Endothelial cell of umbilical vein (primary cell): ENCODE data around the gene RNF32. TPM values are rescaled to one million over a fixed set of nuclear protein-coding genes. Genes with fewer than 3 reads are reported as not detected.
"Not testable (repeated sequence)": the region's sequence is repeated elsewhere in the genome, so short reads cannot be mapped to it uniquely, and the experiment has no call there.

ENCODE experiments used
- BruUV-seq: library from RNA; stranded (reverse); fragments of 400-500 nt; replicated peaks from 2 replicates; lab custom pipeline; 2021; lab: Mats Ljungman, UMichigan
- CTCF ChIA-PET: fragments of 300-600, 350-600 bp; sonication (Branson Sonifier 250); formaldehyde crosslinking; loops from one replicate; lab custom pipeline; 2021; ENCODE audit warnings: antibody characterized with exemption, inconsistent platforms; lab: Charles Lee
- POLR2A ChIA-PET: fragments of 300-600, 350-600 bp; sonication (Branson Sonifier 250); formaldehyde crosslinking; loops from one replicate; lab custom pipeline; 2021; ENCODE audit warnings: antibody characterized with exemption, inconsistent platforms; lab: Charles Lee
- DNase-seq: peaks from one replicate; pipeline ENCODE4 v3.0.0-alpha.2; 2011; ENCODE audit warnings: low read depth, low spot score
- FAIRE-seq: peaks from 2 replicates; lab custom pipeline; 2011; peaks lifted over from hg19 to GRCh38; lab: Jason Lieb, UNC
- H2AFZ ChIP-seq: 2 replicates; pipeline ENCODE4 v1.6.0; 2012; ENCODE audit warnings: low read depth, low read length, control low read depth, inconsistent platforms
- H3K27ac ChIP-seq: 2 replicates; pipeline ENCODE4 v1.5.1; 2011; ENCODE audit warnings: low read depth, mild to moderate bottlenecking, control low read depth, low read length, moderate library complexity; ENCODE audit not compliant: insufficient read depth
- H3K27me3 ChIP-seq, 2 experiments: 2 replicates each; pipeline versions ENCODE4 v1.6.0 to v1.6.1; 2011; ENCODE audit warnings: low read length in 2 of 2, mixed read lengths in 1 of 2; ENCODE audit not compliant: control insufficient read depth in 2 of 2, insufficient read depth in 2 of 2
- H3K36me3 ChIP-seq, 2 experiments: 2 replicates in 1 of 2; 3 replicates in 1 of 2; pipeline ENCODE4 v1.5.1; 2011; ENCODE audit warnings: low read length in 2 of 2, mild to moderate bottlenecking in 1 of 2, moderate library complexity in 1 of 2; ENCODE audit not compliant: control insufficient read depth in 2 of 2, insufficient read depth in 2 of 2; ENCODE audit errors: extremely low read depth in 1 of 2
- H3K4me1 ChIP-seq: 3 replicates; pipeline ENCODE4 v1.5.1; 2011; ENCODE audit warnings: mild to moderate bottlenecking, low read length; ENCODE audit not compliant: control insufficient read depth, insufficient read depth; ENCODE audit errors: extremely low read depth
- H3K4me2 ChIP-seq: 2 replicates; pipeline ENCODE4 v1.6.1; 2011; ENCODE audit warnings: low read length, control low read depth, mixed read lengths; ENCODE audit not compliant: insufficient read depth
- H3K4me3 ChIP-seq, 3 experiments: fragments of 200-600 bp in 1 of 3; sonication (generic), shearing (Covaris generic) in 1 of 3; replicated peaks in 1 of 3; 2 replicates each; pipeline ENCODE4 v1.5.1; 2011 to 2016; ENCODE audit warnings: control low read depth in 3 of 3, low read length in 3 of 3, mild to moderate bottlenecking in 2 of 3, inconsistent platforms in 1 of 3, low read depth in 1 of 3, moderate library complexity in 1 of 3; ENCODE audit not compliant: insufficient read depth in 1 of 3
- H3K79me2 ChIP-seq: 2 replicates; pipeline ENCODE4 v1.6.0; 2012; ENCODE audit warnings: low read length, inconsistent platforms; ENCODE audit not compliant: control insufficient read depth, insufficient read depth
- H3K9ac ChIP-seq: replicated peaks from 2 replicates; pipeline ENCODE3; 2011; ENCODE audit warnings: low read length, control low read depth; ENCODE audit not compliant: insufficient read depth; ENCODE audit errors: extremely low read depth
- H3K9me1 ChIP-seq: replicated peaks from 3 replicates; pipeline ENCODE4 v1.6.0; 2011; ENCODE audit warnings: mild to moderate bottlenecking, low read length; ENCODE audit not compliant: control insufficient read depth, insufficient read depth; ENCODE audit errors: extremely low read depth
- H3K9me3 ChIP-seq: replicated peaks from 2 replicates; pipeline ENCODE4 v1.5.1; 2012; ENCODE audit warnings: low read length, inconsistent platforms; ENCODE audit not compliant: control insufficient read depth, insufficient read depth
- H4K20me1 ChIP-seq: replicated peaks from 2 replicates; pipeline ENCODE3; 2011; ENCODE audit warnings: mild to moderate bottlenecking, low read length; ENCODE audit not compliant: control insufficient read depth, insufficient read depth; ENCODE audit errors: extremely low read depth
- CTCF ChIP-seq, 2 donors: IDR thresholded peaks; 1 replicate in 1 of 2; 2 replicates in 1 of 2; pipeline ENCODE4 v1.5.1; 2011; ENCODE audit warnings: low read length in 2 of 2, mild to moderate bottlenecking in 2 of 2, moderate library complexity in 2 of 2, control low read depth in 1 of 2, inconsistent platforms in 1 of 2, low read depth in 1 of 2; ENCODE audit not compliant: insufficient read depth in 1 of 2; ENCODE audit errors: extremely low read depth in 1 of 2
- FOS ChIP-seq: IDR thresholded peaks from 2 replicates; pipeline ENCODE4 v1.6.1; 2011; ENCODE audit warnings: mild to moderate bottlenecking, low read length, moderate library complexity, borderline replicate concordance; ENCODE audit not compliant: insufficient read depth
- GATA2 ChIP-seq: IDR thresholded peaks from 2 replicates; pipeline ENCODE4 v1.7.0; 2011; ENCODE audit warnings: low read depth, mild to moderate bottlenecking, moderate library complexity, mixed read lengths, low read length; ENCODE audit not compliant: insufficient read length, insufficient read depth
- MAX ChIP-seq: IDR thresholded peaks from 2 replicates; pipeline ENCODE4 v1.6.1; 2011; ENCODE audit not compliant: insufficient read depth, insufficient read length
- POLR2A ChIP-seq: IDR thresholded peaks from 2 replicates; pipeline ENCODE4 v1.6.1; 2012; ENCODE audit warnings: low read depth, mild to moderate bottlenecking, control low read depth, low read length
- dilution Hi-C: fragments of 300-500 bp; cut with MboI; formaldehyde crosslinking; loops from one replicate; pipeline ENCODE4 v1.15.0; 2019; ENCODE audit warnings: low sequenced_read_pairs; ENCODE audit not compliant: extremely low pct_ligation_motif_present
- intact Hi-C: fragments of 100-400 bp; cut with micrococcal nuclease; formaldehyde crosslinking; loops from one replicate; pipeline ENCODE4 v1.10.0; 2022
- polyA plus RNA-seq, 4 experiments: library from polyadenylated mRNA; depleted of rRNA in 3 of 4; stranded (reverse) in 3 of 4; unstranded in 1 of 4; fragments of >200 nt; gene quantifications; 2 replicates each; pipeline versions ENCODE4 v1.2.1 to v1.2.3, GENCODE V29; 2011 to 2012; ENCODE audit warnings: missing spikeins in 1 of 4
- total RNA-seq: library from RNA; stranded (reverse); gene quantifications from 2 replicates; pipeline ENCODE4 v1.2.3, GENCODE V29; 2021

RNF32 gene
- total and polyA plus RNA-seq, 2 donors (not counting 3 experiments of a cell fraction or from before 2014, with no cell fraction given): 0.14 TPM; not detected in 1

GRCh38 chr7:156693627-156694026 is 53.1 kb downstream of the RNF32 start:
- H3K36me3 ChIP-seq: no peaks in the 10 kb centered on the region
- H3K4me1 ChIP-seq: no peaks in the 10 kb centered on the region
- no TSS peak for BruUV-seq
- no peaks in the 10 kb centered on the region for H3K27me3 ChIP-seq
- ChIA-PET POLR2A (no interaction called here), CTCF (interaction anchor here (0.6 kb wide), 1 partner anchor 11 kb away, joined by 3 read pairs; no protein-coding TSS in a partner anchor)
- dilution Hi-C loops: no loop called here
- H3K9me1 ChIP-seq: no peaks in the 10 kb centered on the region
- no peak overlapping the region for H3K27ac ChIP-seq
- no peaks in the 10 kb centered on the region for H3K9me3 ChIP-seq
- no peaks in the 10 kb centered on the region for H3K79me2 ChIP-seq
- TF ChIP-seq CTCF (IDR thresholded peaks at IDR 0.05; ENCODE audit: extremely low read depth in 1 of 2, insufficient read depth in 1 of 2, low read depth in 1 of 2, low read length in 2 of 2) (no peak), FOS (no peak), POLR2A (no peak), MAX (no peak), GATA2 (no peak)
- no peak overlapping the region for H3K9ac ChIP-seq
- DNase-seq: no peak
- H2AFZ ChIP-seq: no peak overlapping the region
- H3K4me2 ChIP-seq: no peak overlapping the region
- FAIRE-seq: no peak
- H3K4me3 ChIP-seq: no peak overlapping the region
- intact Hi-C loops: no loop called here
- H4K20me1 ChIP-seq: no peaks in the 10 kb centered on the region

GRCh38 chr7:156697283-156697682 is 56.7 kb downstream of the RNF32 start:
- DNase-seq, BruUV-seq, dilution Hi-C loops, POLR2A ChIA-PET, H3K79me2 ChIP-seq, H3K4me1 ChIP-seq, H3K4me3 ChIP-seq, H3K27me3 ChIP-seq, FAIRE-seq, H3K9me1 ChIP-seq, H3K27ac ChIP-seq, H3K9me3 ChIP-seq, intact Hi-C loops, H3K4me2 ChIP-seq, CTCF ChIA-PET, H2AFZ ChIP-seq, H3K36me3 ChIP-seq, H4K20me1 ChIP-seq, H3K9ac ChIP-seq: not testable (repeated sequence)

GRCh38 chr7:156698512-156698911 is 57.9 kb downstream of the RNF32 start:
- H3K4me1 ChIP-seq, DNase-seq, H3K79me2 ChIP-seq, CTCF ChIA-PET, intact Hi-C loops, H3K9me3 ChIP-seq, H4K20me1 ChIP-seq, H3K9ac ChIP-seq, dilution Hi-C loops, H3K4me2 ChIP-seq, POLR2A ChIA-PET, FAIRE-seq, H3K27ac ChIP-seq, H2AFZ ChIP-seq, H3K4me3 ChIP-seq, H3K36me3 ChIP-seq, H3K27me3 ChIP-seq, BruUV-seq, H3K9me1 ChIP-seq: not testable (repeated sequence)
